GM23248 (cell line): ENCODE measurements around the gene ELOVL6.

Experiments
- EZH2 ChIP-seq: fragments of 200-600 bp; sonication (generic); IDR thresholded peaks from 2 replicates; pipeline ENCODE4 v1.6.1; 2018; ENCODE audit warnings: antibody characterized with exemption, mild to moderate bottlenecking; ENCODE audit not compliant: insufficient read depth, poor library complexity, severe bottlenecking
- EZH2phosphoT487 ChIP-seq: fragments of 200-600 bp; sonication (generic); IDR thresholded peaks from 2 replicates; pipeline ENCODE4 v1.6.1; 2018; ENCODE audit warnings: antibody characterized with exemption, moderate library complexity, mild to moderate bottlenecking, low read depth; ENCODE audit not compliant: insufficient read depth

GRCh38 chr4:110159541-110159940, 38.9 kb downstream of the ELOVL6 start:
- TF ChIP-seq EZH2, result no peak
- TF ChIP-seq EZH2phosphoT487, result no peak
